Right lobe of liver (tissue), 4 donors: ENCODE data around the gene TLE3.
"Not testable (repeated sequence)": the region's sequence is repeated elsewhere in the genome, so short reads cannot be mapped to it uniquely, and the experiment has no call there.

Experiments
- POLR2A ChIP-seq: fragments of 450-650 bp; IDR thresholded peaks from one replicate; pipeline ENCODE4 v1.6.1; 2017; ENCODE audit warnings: antibody characterized with exemption, mild to moderate bottlenecking
- TF ChIP-seq, protein P1 (sequence below), 4 donors: fragments of 200-600 bp in 3 of 4; fragments of 450-650 bp in 1 of 4; IDR thresholded peaks; one replicate each; pipeline versions ENCODE4 v1.5.1 to v1.8.0; 2016 to 2022; ENCODE audit warnings: antibody characterized with exemption in 4 of 4, mild to moderate bottlenecking in 2 of 4
- donor health status: DM: no; HTN: no; CAD: no.
- donor health status: DM: no; HTN: no; CAD: no.
- donor health status: DM: no; HTN: yes; CAD: no.

DNA sequence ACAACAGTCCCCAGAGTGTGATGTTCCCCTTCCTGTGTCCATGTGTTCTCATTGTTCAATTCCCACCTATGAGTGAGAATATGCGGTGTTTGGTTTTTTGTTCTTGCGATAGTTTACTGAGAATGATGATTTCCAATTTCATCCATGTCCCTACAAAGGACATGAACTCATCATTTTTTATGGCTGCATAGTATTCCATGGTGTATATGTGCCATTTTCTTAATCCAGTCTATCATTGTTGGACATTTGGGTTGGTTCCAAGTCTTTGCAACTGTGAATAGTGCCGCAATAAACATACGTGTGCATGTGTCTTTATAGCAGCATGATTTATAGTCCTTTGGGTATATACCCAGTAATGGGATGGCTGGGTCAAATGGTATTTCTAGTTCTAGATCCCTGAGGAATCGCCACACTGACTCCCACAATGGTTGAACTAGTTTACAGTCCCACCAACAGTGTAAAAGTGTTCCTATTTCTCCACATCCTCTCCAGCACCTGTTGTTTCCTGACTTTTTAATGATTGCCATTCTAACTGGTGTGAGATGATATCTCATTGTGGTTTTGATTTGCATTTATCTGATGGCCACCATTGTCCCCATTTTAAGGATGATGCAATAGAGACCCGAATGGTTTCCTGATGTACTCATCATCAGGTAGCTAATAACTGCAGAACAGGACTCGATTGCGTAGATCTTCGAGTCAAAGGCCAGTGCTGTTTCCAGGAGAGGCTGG, 15.0 kb upstream of the TLE3 start:
- TF ChIP-seq, protein P1, sequence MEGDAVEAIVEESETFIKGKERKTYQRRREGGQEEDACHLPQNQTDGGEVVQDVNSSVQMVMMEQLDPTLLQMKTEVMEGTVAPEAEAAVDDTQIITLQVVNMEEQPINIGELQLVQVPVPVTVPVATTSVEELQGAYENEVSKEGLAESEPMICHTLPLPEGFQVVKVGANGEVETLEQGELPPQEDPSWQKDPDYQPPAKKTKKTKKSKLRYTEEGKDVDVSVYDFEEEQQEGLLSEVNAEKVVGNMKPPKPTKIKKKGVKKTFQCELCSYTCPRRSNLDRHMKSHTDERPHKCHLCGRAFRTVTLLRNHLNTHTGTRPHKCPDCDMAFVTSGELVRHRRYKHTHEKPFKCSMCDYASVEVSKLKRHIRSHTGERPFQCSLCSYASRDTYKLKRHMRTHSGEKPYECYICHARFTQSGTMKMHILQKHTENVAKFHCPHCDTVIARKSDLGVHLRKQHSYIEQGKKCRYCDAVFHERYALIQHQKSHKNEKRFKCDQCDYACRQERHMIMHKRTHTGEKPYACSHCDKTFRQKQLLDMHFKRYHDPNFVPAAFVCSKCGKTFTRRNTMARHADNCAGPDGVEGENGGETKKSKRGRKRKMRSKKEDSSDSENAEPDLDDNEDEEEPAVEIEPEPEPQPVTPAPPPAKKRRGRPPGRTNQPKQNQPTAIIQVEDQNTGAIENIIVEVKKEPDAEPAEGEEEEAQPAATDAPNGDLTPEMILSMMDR (IDR thresholded peaks at IDR 0.05): not testable (repeated sequence)
- TF ChIP-seq POLR2A: not testable (repeated sequence)
